Activated CD4-positive, alpha-beta T cell treated with anti-CD3 and anti-CD28 coated beads, Interleukin-2, Interleukin-4, amounts not matched to agents 100 ng/mL and 50 ng/mL, durations not matched to agents 16 hours and 8 hours (primary cell): ENCODE data around the gene HOXC4.
"Not testable (repeated sequence)": the region's sequence is repeated elsewhere in the genome, so short reads cannot be mapped to it uniquely, and the experiment has no call there.

Experiments used
- DNase-seq: peaks from one replicate; pipeline ENCODE4 v3.0.0-alpha.2; 2020; ENCODE audit warnings: low spot score

HOXC4 gene

GRCh38 chr12:54058128-54058768, 4.6 kb downstream of the HOXC4 start:
- DNase-seq: no peak

GRCh38 chr12:54059668-54060067, 6.0 kb downstream of the HOXC4 start:
- no peak for DNase-seq

GRCh38 chr12:54060174-54060974, 6.7 kb downstream of the HOXC4 start:
- DNase-seq: no peak

- DNase-seq: no peak
Observed at GRCh38 chr12:54060975-54061778, 7.5 kb downstream of the HOXC4 start.

- DNase-seq: no peak
Observed at GRCh38 chr12:54065677-54066076, 12.0 kb downstream of the HOXC4 start.

- no peak for DNase-seq
Observed at GRCh38 chr12:54066408-54066807, 12.8 kb downstream of the HOXC4 start.

- no peak for DNase-seq
Observed at GRCh38 chr12:54068418-54069070, 14.9 kb downstream of the HOXC4 start.

- no peak for DNase-seq
Observed at GRCh38 chr12:54071942-54072341, 18.3 kb downstream of the HOXC4 start.

GRCh38 chr12:54074308-54074707, 20.7 kb downstream of the HOXC4 start:
- no peak for DNase-seq

- DNase-seq: no peak
Observed at GRCh38 chr12:54075409-54075808, 21.8 kb downstream of the HOXC4 start.

- DNase-seq: no peak
Observed at GRCh38 chr12:54075974-54076373, 22.3 kb downstream of the HOXC4 start.

GRCh38 chr12:54077843-54078242, 24.2 kb downstream of the HOXC4 start:
- DNase-seq: not testable (repeated sequence)

GRCh38 chr12:54079115-54079514, 25.5 kb downstream of the HOXC4 start:
- not testable (repeated sequence) for DNase-seq

GRCh38 chr12:54080008-54080924, 26.6 kb downstream of the HOXC4 start:
- not testable (repeated sequence) for DNase-seq

- not testable (repeated sequence) for DNase-seq
Observed at GRCh38 chr12:54081053-54081514, 27.4 kb downstream of the HOXC4 start.

- DNase-seq: peak; percentile 11
Observed at GRCh38 chr12:54081581-54082396, 28.2 kb downstream of the HOXC4 start.

GRCh38 chr12:54082397-54082892, 28.8 kb downstream of the HOXC4 start:
- peak; percentile 7 for DNase-seq

GRCh38 chr12:54088011-54088410, 34.4 kb downstream of the HOXC4 start:
- not testable (repeated sequence) for DNase-seq

GRCh38 chr12:54089465-54089864, 35.8 kb downstream of the HOXC4 start:
- DNase-seq: not testable (repeated sequence)

GRCh38 chr12:54090312-54090711, 36.7 kb downstream of the HOXC4 start:
- not testable (repeated sequence) for DNase-seq
